Measurements from ENCODE around the gene RNF166.

GRCh38 chr16:88676502-88677242 lies 29.5 kb downstream of the RNF166 start:
- no peak for TF ChIP-seq POLR2AphosphoS5 (IDR thresholded peaks at IDR 0.05)
- no peak for TF ChIP-seq CTCF (IDR thresholded peaks at IDR 0.05)
- no peak for TF ChIP-seq POLR2A (IDR thresholded peaks at IDR 0.05)

All from prostate gland (tissue), 2 donors.